Colonic mucosa (tissue), 4 donors: ENCODE data around the gene TIMM23B. TPM values are rescaled to one million over a fixed set of nuclear protein-coding genes. Genes with fewer than 3 reads are reported as not detected.
"Not testable (repeated sequence)": the region's sequence is repeated elsewhere in the genome, so short reads cannot be mapped to it uniquely, and the experiment has no call there.

ENCODE experiments used
- DNase-seq: peaks from one replicate; pipeline ENCODE4 v3.0.0-alpha.2; 2020
- H3K27ac ChIP-seq: fragments of 200-600 bp; one replicate; pipeline ENCODE4 v1.8.0; 2021
- H3K27me3 ChIP-seq: fragments of 200-600 bp; one replicate; pipeline ENCODE4 v1.8.0; 2021
- H3K36me3 ChIP-seq: fragments of 200-600 bp; one replicate; pipeline ENCODE4 v1.8.0; 2021
- H3K4me1 ChIP-seq: fragments of 200-600 bp; one replicate; pipeline ENCODE4 v1.8.0; 2021; ENCODE audit warnings: mild to moderate bottlenecking
- H3K4me3 ChIP-seq: fragments of 200-600 bp; one replicate; pipeline ENCODE4 v1.8.0; 2021
- H3K9ac ChIP-seq, 2 donors: one replicate each; pipeline ENCODE4 v1.7.0; 2013; ENCODE audit warnings: control low read depth in 2 of 2, low read depth in 2 of 2, low read length in 2 of 2
- H3K9me3 ChIP-seq: fragments of 200-600 bp; one replicate; pipeline ENCODE4 v1.8.0; 2021
- CTCF ChIP-seq: fragments of 200-600 bp; IDR thresholded peaks from one replicate; pipeline ENCODE4 v1.8.0; 2022; ENCODE audit warnings: antibody characterized with exemption, mild to moderate bottlenecking
- intact Hi-C: fragments of 100-400 bp; cut with DNase I; formaldehyde crosslinking; loops from one replicate; pipeline ENCODE4 v1.14.1; 2022
- total RNA-seq, 2 donors: library from RNA; stranded (reverse); fragmentation: NEBNext Ultra II Directional in 1 of 2; extraction: Animal tissue kit (Norgen Biotek cat#: 25700) in 1 of 2; gene quantifications; one replicate each; pipeline ENCODE4 v1.2.1, GENCODE V29; 2021
- donor health status: healthy.
- donor health status: DM: no; HTN: no; CAD: no.
- donor health status: DM: no; HTN: no; CAD: no.

TIMM23B gene
- total RNA-seq, 2 donors from 2014 or later, result 7.7 to 10.2 TPM

- H3K4me1 ChIP-seq, H3K9ac ChIP-seq, intact Hi-C loops, H3K9me3 ChIP-seq, H3K36me3 ChIP-seq, DNase-seq, H3K27me3 ChIP-seq, H3K4me3 ChIP-seq, H3K27ac ChIP-seq: not testable (repeated sequence)
Measured at GRCh38 chr10:50015596-50016220, 73.9 kb downstream of the TIMM23B start.

GRCh38 chr10:50016926-50017325 lies 75.1 kb downstream of the TIMM23B start:
- H3K27me3 ChIP-seq, H3K9me3 ChIP-seq, DNase-seq, H3K9ac ChIP-seq, H3K27ac ChIP-seq, intact Hi-C loops, H3K4me3 ChIP-seq, H3K36me3 ChIP-seq, H3K4me1 ChIP-seq: not testable (repeated sequence)

GRCh38 chr10:50017646-50018045 lies 75.8 kb downstream of the TIMM23B start:
- DNase-seq, H3K27me3 ChIP-seq, H3K4me1 ChIP-seq, intact Hi-C loops, H3K36me3 ChIP-seq, H3K9ac ChIP-seq, H3K9me3 ChIP-seq, H3K27ac ChIP-seq, H3K4me3 ChIP-seq: not testable (repeated sequence)

GRCh38 chr10:50019279-50019678 lies 77.4 kb downstream of the TIMM23B start:
- H3K4me1 ChIP-seq, intact Hi-C loops, H3K4me3 ChIP-seq, H3K9ac ChIP-seq, H3K36me3 ChIP-seq, H3K9me3 ChIP-seq, H3K27ac ChIP-seq, H3K27me3 ChIP-seq, DNase-seq: not testable (repeated sequence)

- H3K4me1 ChIP-seq, H3K36me3 ChIP-seq, DNase-seq, H3K27ac ChIP-seq, H3K9me3 ChIP-seq, H3K9ac ChIP-seq, intact Hi-C loops, H3K27me3 ChIP-seq, H3K4me3 ChIP-seq: not testable (repeated sequence)
Measured at GRCh38 chr10:50020451-50021024, 78.7 kb downstream of the TIMM23B start.

- no peak overlapping the region for H3K4me3 ChIP-seq
- no peaks in the 10 kb centered on the region for H3K36me3 ChIP-seq
- DNase-seq, result no peak
- H3K27ac ChIP-seq, result no peak overlapping the region
- intact Hi-C loops, result no loop called here
- no peak for TF ChIP-seq CTCF
- H3K9ac ChIP-seq, result no peak overlapping the region
- H3K27me3 ChIP-seq, result no peaks in the 10 kb centered on the region
- no peaks in the 10 kb centered on the region for H3K9me3 ChIP-seq
- H3K4me1 ChIP-seq, result no peaks in the 10 kb centered on the region
Measured at GRCh38 chr10:50021646-50022045, 79.8 kb downstream of the TIMM23B start.

Other genes starting within 250 kb of the TIMM23B start
- 1 to 10 TPM in 1 of 2 donors, under 1 TPM in 1; 0.79 to 3.2 TPM for gene OGDHL, start 179.7 kb upstream of the TIMM23B start, total RNA-seq
- 10 to 100 TPM; 26.1 to 29.6 TPM for gene PARG, start within 50 bp of the TIMM23B start, total RNA-seq
- gene AGAP6, start 46.4 kb downstream of the TIMM23B start, total RNA-seq, result 1 to 10 TPM; 4.9 to 7.9 TPM
- gene WASHC2A, start 125.9 kb downstream of the TIMM23B start, total RNA-seq, result 10 to 100 TPM; 41.2 to 55.5 TPM